Neural cell (in vitro differentiated cells): ENCODE results near the gene GAB2. TPM values are rescaled to one million over a fixed set of nuclear protein-coding genes. Genes with fewer than 3 reads are reported as not detected.

Experiments used
- H2AFZ ChIP-seq: fragments of 200-600, 300-800 bp; sonication (generic), shearing (Covaris generic); 2 replicates; pipeline ENCODE4 v1.6.0; 2014; ENCODE audit warnings: low read depth, mild to moderate bottlenecking, antibody characterized with exemption, low read length, moderate library complexity
- H3F3A ChIP-seq: fragments of 200-600 bp; shearing (Covaris generic); 2 replicates; pipeline ENCODE4 v1.6.1; 2016; ENCODE audit warnings: mild to moderate bottlenecking, moderate library complexity, mixed read lengths, antibody characterized with exemption, low read length; ENCODE audit not compliant: insufficient read depth, poor library complexity, severe bottlenecking
- H3K27ac ChIP-seq: fragments of 200-600, 300-800 bp; sonication (generic), shearing (Covaris generic); 2 replicates; pipeline ENCODE4 v1.5.1; 2014; ENCODE audit warnings: mild to moderate bottlenecking, low read length, moderate library complexity
- H3K27me3 ChIP-seq: fragments of 300-800, 200-600 bp; sonication (generic), shearing (Covaris generic); 2 replicates; pipeline ENCODE4 v1.6.0; 2014; ENCODE audit warnings: mild to moderate bottlenecking, low read depth, low read length, moderate library complexity; ENCODE audit not compliant: insufficient read depth
- H3K36me3 ChIP-seq: fragments of 300-800, 200-600 bp; sonication (generic), shearing (Covaris generic); 2 replicates; pipeline ENCODE4 v1.5.1; 2014; ENCODE audit warnings: mild to moderate bottlenecking, antibody characterized with exemption, low read length, moderate library complexity; ENCODE audit not compliant: insufficient read depth
- H3K4me2 ChIP-seq: fragments of 300-800, 200-600 bp; sonication (generic), shearing (Covaris generic); 2 replicates; pipeline ENCODE4 v1.6.0; 2014; ENCODE audit warnings: mild to moderate bottlenecking, low read length
- H3K4me3 ChIP-seq: fragments of 300-800, 200-600 bp; sonication (generic), shearing (Covaris generic); 2 replicates; pipeline ENCODE4 v1.5.1; 2014; ENCODE audit warnings: mild to moderate bottlenecking, low read length, moderate library complexity
- H3K79me2 ChIP-seq: fragments of 200-600 bp; shearing (Covaris generic); replicated peaks from 2 replicates; pipeline ENCODE4 v1.6.0; 2014; ENCODE audit warnings: mild to moderate bottlenecking, low read length, moderate library complexity; ENCODE audit not compliant: insufficient read depth
- H3K9ac ChIP-seq: fragments of 300-800, 200-600 bp; sonication (generic), shearing (Covaris generic); 2 replicates; pipeline ENCODE4 v1.6.1; 2016; ENCODE audit warnings: mild to moderate bottlenecking, low read length, mixed read lengths
- H3K9me2 ChIP-seq: fragments of 200-600 bp; shearing (Covaris generic); 2 replicates; pipeline ENCODE4 v1.6.1; 2016; ENCODE audit warnings: mild to moderate bottlenecking, low read length, mixed read lengths; ENCODE audit not compliant: insufficient read depth
- H3K9me3 ChIP-seq: fragments of 200-600, 300-800 bp; sonication (generic), shearing (Covaris generic); 2 replicates; pipeline ENCODE4 v1.6.1; 2016; ENCODE audit warnings: mild to moderate bottlenecking, mixed run types, low read length, moderate library complexity, mixed read lengths
- H4K20me1 ChIP-seq: fragments of 200-600 bp; shearing (Covaris generic); 2 replicates; pipeline ENCODE4 v1.6.1; 2016; ENCODE audit warnings: mild to moderate bottlenecking, mixed run types; ENCODE audit not compliant: insufficient read depth
- CTCF ChIP-seq: fragments of 450-650 bp; IDR thresholded peaks from 2 replicates; pipeline ENCODE4 v1.5.1; 2014; ENCODE audit warnings: antibody characterized with exemption, mild to moderate bottlenecking, moderate library complexity; ENCODE audit not compliant: poor library complexity, severe bottlenecking
- EP300 ChIP-seq: fragments of 450-650 bp; conservative IDR thresholded peaks from 2 replicates; pipeline ENCODE4 v1.6.1; 2014; ENCODE audit warnings: antibody characterized with exemption, mild to moderate bottlenecking, moderate library complexity; ENCODE audit not compliant: poor library complexity, severe bottlenecking
- EZH2 ChIP-seq: fragments of 200-600, 300-800 bp; shearing (Covaris generic), sonication (generic); IDR thresholded peaks from 2 replicates; pipeline ENCODE4 v1.6.1; 2014; ENCODE audit warnings: antibody characterized with exemption, low read length, borderline replicate concordance, mild to moderate bottlenecking; ENCODE audit not compliant: insufficient read depth, poor library complexity, severe bottlenecking
- MXI1 ChIP-seq: fragments of 450-650 bp; conservative IDR thresholded peaks from 2 replicates; pipeline ENCODE4 v1.6.1; 2014; ENCODE audit warnings: antibody characterized with exemption, mild to moderate bottlenecking; ENCODE audit not compliant: poor library complexity, severe bottlenecking
- POLR2AphosphoS5 ChIP-seq: IDR thresholded peaks from 2 replicates; pipeline ENCODE4 v1.6.1; 2012
- RAD21 ChIP-seq: fragments of 450-650 bp; conservative IDR thresholded peaks from 2 replicates; pipeline ENCODE4 v1.6.1; 2014; ENCODE audit warnings: antibody characterized with exemption, mild to moderate bottlenecking, moderate library complexity
- SMC3 ChIP-seq: fragments of 450-650 bp; conservative IDR thresholded peaks from 2 replicates; pipeline ENCODE4 v1.6.1; 2014; ENCODE audit warnings: antibody characterized with exemption, mild to moderate bottlenecking, moderate library complexity; ENCODE audit not compliant: poor library complexity
- TAF1 ChIP-seq: IDR thresholded peaks from 2 replicates; pipeline ENCODE4 v1.6.1; 2012; ENCODE audit warnings: low read depth
- polyA plus RNA-seq: library from polyadenylated mRNA; depleted of rRNA; stranded (reverse); fragments of >200 nt; gene quantifications from 2 replicates; pipeline ENCODE4 v1.2.3, GENCODE V29; 2014
- TF ChIP-seq, protein P1 (sequence below): IDR thresholded peaks from 2 replicates; pipeline ENCODE4 v1.6.1; 2012; ENCODE audit warnings: borderline replicate concordance

The GAB2 gene
- polyA plus RNA-seq, 1 donor from 2014 or later = 21.9 TPM

GRCh38 chr11:78228467-78228866 is 189.2 kb downstream of the GAB2 start:
- H4K20me1 ChIP-seq = no peaks in the 10 kb centered on the region
- H3K9me2 ChIP-seq = no peaks in the 10 kb centered on the region
- H3K4me2 ChIP-seq = no peak overlapping the region
- H3K27me3 ChIP-seq = no peaks in the 10 kb centered on the region
- TF ChIP-seq TAF1 = no peak
- TF ChIP-seq EZH2 = no peak
- TF ChIP-seq, protein P1, sequence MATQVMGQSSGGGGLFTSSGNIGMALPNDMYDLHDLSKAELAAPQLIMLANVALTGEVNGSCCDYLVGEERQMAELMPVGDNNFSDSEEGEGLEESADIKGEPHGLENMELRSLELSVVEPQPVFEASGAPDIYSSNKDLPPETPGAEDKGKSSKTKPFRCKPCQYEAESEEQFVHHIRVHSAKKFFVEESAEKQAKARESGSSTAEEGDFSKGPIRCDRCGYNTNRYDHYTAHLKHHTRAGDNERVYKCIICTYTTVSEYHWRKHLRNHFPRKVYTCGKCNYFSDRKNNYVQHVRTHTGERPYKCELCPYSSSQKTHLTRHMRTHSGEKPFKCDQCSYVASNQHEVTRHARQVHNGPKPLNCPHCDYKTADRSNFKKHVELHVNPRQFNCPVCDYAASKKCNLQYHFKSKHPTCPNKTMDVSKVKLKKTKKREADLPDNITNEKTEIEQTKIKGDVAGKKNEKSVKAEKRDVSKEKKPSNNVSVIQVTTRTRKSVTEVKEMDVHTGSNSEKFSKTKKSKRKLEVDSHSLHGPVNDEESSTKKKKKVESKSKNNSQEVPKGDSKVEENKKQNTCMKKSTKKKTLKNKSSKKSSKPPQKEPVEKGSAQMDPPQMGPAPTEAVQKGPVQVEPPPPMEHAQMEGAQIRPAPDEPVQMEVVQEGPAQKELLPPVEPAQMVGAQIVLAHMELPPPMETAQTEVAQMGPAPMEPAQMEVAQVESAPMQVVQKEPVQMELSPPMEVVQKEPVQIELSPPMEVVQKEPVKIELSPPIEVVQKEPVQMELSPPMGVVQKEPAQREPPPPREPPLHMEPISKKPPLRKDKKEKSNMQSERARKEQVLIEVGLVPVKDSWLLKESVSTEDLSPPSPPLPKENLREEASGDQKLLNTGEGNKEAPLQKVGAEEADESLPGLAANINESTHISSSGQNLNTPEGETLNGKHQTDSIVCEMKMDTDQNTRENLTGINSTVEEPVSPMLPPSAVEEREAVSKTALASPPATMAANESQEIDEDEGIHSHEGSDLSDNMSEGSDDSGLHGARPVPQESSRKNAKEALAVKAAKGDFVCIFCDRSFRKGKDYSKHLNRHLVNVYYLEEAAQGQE = no peak
- no peak for TF ChIP-seq MXI1
- TF ChIP-seq CTCF = peak; percentile 74
- TF ChIP-seq RAD21 = peak; percentile 80
- TF ChIP-seq SMC3 = peak; percentile 89
- H3K79me2 ChIP-seq = no peaks in the 10 kb centered on the region
- no peaks in the 10 kb centered on the region for H3K9me3 ChIP-seq
- H3K27ac ChIP-seq = no peak overlapping the region
- no peak overlapping the region for H2AFZ ChIP-seq
- H3F3A ChIP-seq = no peaks in the 10 kb centered on the region
- H3K4me3 ChIP-seq = no peak overlapping the region
- peaks cover 6% of the 10 kb centered on the region for H3K36me3 ChIP-seq
- H3K9ac ChIP-seq = no peak overlapping the region

- Histone ChIP-seq H4K20me1 (no peaks in the 10 kb centered on the region), H3K27me3 (no peaks in the 10 kb centered on the region), H3K27ac (no peak overlapping the region), H3K9me2 (no peaks in the 10 kb centered on the region), H2AFZ (no peak overlapping the region), H3K9ac (no peak overlapping the region), H3K36me3 (peaks cover 6% of the 10 kb centered on the region), H3K4me3 (no peak overlapping the region), H3F3A (no peaks in the 10 kb centered on the region), H3K9me3 (no peaks in the 10 kb centered on the region), H3K4me2 (no peak overlapping the region), H3K79me2 (no peaks in the 10 kb centered on the region)
- TF ChIP-seq, protein P1 = no peak
- TF ChIP-seq RAD21 = no peak
- no peak for TF ChIP-seq SMC3
- TF ChIP-seq EP300 = no peak
- no peak for TF ChIP-seq MXI1
- TF ChIP-seq POLR2AphosphoS5 = no peak
- no peak for TF ChIP-seq EZH2
- no peak for TF ChIP-seq CTCF
- no peak for TF ChIP-seq TAF1
Measured at GRCh38 chr11:78227921-78228320, 189.7 kb downstream of the GAB2 start.
